ENCODE results near the gene HMMR.

Gene HMMR

GRCh38 chr5:163459462-163459818 lies 992 bp upstream of the HMMR start:
- no peak for DNase-seq (ENCODE audit: low read depth)

- DNase-seq (ENCODE audit: low read depth), result peak; percentile 99
Observed at GRCh38 chr5:163459819-163460561, 442 bp upstream of the HMMR start, which contains the start of gene NUDCD2. NUDCD2 (minus strand) TSS chr5:163460102; CDS start chr5:163460050, 52 bp downstream.

- peak; percentile 20 for DNase-seq (ENCODE audit: low read depth)
Observed at GRCh38 chr5:163463063-163463435, 2.6 kb downstream of the HMMR start.

- no peak for DNase-seq (ENCODE audit: low read depth)
Observed at GRCh38 chr5:163467682-163468081, 7.2 kb downstream of the HMMR start.

- peak; percentile 33 for DNase-seq (ENCODE audit: low read depth)
Observed at GRCh38 chr5:163473635-163474243, 13.3 kb downstream of the HMMR start.

GRCh38 chr5:163475411-163475810 lies 15.0 kb downstream of the HMMR start:
- DNase-seq (ENCODE audit: low read depth), result no peak

- DNase-seq (ENCODE audit: low read depth), result peak; percentile 61
Observed at GRCh38 chr5:163478126-163478981, 17.9 kb downstream of the HMMR start.

GRCh38 chr5:163478982-163479271 lies 18.5 kb downstream of the HMMR start:
- DNase-seq (ENCODE audit: low read depth), result no peak

GRCh38 chr5:163489055-163489744 lies 28.8 kb downstream of the HMMR start:
- DNase-seq (ENCODE audit: low read depth), result peak; percentile 60

GRCh38 chr5:163489745-163490075 lies 29.3 kb downstream of the HMMR start:
- no peak for DNase-seq (ENCODE audit: low read depth)

GRCh38 chr5:163496286-163496685 lies 35.9 kb downstream of the HMMR start:
- DNase-seq (ENCODE audit: low read depth), result peak; percentile 50

GRCh38 chr5:163497315-163497714 lies 36.9 kb downstream of the HMMR start:
- no peak for DNase-seq (ENCODE audit: low read depth)

- DNase-seq (ENCODE audit: low read depth), result peak; percentile 65
Observed at GRCh38 chr5:163498886-163499285, 38.5 kb downstream of the HMMR start.

- no peak for DNase-seq (ENCODE audit: low read depth)
Observed at GRCh38 chr5:163502521-163502920, 42.1 kb downstream of the HMMR start.

GRCh38 chr5:163503106-163504078 lies 43.0 kb downstream of the HMMR start:
- DNase-seq (ENCODE audit: low read depth), result peak; percentile 85

GRCh38 chr5:163504079-163504931 lies 43.9 kb downstream of the HMMR start:
- peak; percentile 61 for DNase-seq (ENCODE audit: low read depth)

GRCh38 chr5:163505049-163505367 lies 44.6 kb downstream of the HMMR start:
- DNase-seq (ENCODE audit: low read depth), result no peak

- peak; percentile 95 for DNase-seq (ENCODE audit: low read depth)
Observed at GRCh38 chr5:163505368-163506094, 45.1 kb downstream of the HMMR start, which contains the start of gene MAT2B. MAT2B (plus strand) TSS chr5:163505619; CDS start chr5:163505687, 68 bp downstream.

GRCh38 chr5:163506095-163506457 lies 45.6 kb downstream of the HMMR start:
- no peak for DNase-seq (ENCODE audit: low read depth)

- peak; percentile 56 for DNase-seq (ENCODE audit: low read depth)
Observed at GRCh38 chr5:163506726-163507125, 46.3 kb downstream of the HMMR start.

Data from EH (cell line).